GM20431 (cell line): ENCODE data around the gene MACROD2.

ENCODE experiments used
- in situ Hi-C: fragments of 300-500 bp; cut with MseI, MboI; formaldehyde crosslinking; loops from one replicate; pipeline ENCODE4 v1.15.0; 2020; ENCODE audit warnings: low sequenced_read_pairs; ENCODE audit not compliant: unreplicated experiment

Gene MACROD2

DNA sequence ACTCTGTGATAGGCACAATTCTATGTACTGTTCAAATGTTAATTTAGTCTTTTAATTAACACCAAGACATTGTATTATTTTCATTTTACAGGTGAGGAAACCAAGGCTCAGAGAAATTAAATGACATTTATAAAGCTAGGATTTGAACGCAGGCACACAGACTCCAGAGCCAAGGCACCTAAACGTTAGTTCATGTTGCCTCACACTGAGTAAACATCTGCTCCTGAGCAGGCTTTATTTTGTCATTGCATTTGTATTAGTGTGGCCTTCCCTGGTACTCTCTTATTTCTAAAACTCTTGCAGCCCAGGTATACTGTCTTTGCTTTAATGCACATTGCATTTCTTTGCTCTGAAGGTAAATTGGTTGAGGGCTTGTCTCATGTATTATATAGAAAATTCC lies 605.2 kb downstream of the MACROD2 start:
- in situ Hi-C loops, result no loop called here

DNA sequence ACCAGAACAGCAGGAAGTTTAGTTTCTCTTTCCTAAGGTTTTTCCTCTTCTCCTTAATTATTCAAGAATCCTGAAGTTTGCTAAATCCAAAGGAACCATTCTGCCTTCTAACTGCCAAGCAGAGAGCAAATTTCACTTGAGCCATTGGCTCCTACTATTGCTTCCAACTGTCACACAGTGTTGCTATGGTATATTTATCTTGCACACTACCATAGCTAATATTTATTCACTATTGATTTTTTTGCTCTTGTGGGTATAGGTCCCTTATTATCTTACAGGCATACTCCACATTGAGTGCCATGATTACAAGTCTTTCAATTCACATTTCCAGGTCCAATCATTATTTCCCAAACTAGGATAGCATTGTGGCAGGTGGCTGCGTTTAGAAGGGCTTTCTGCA lies 608.8 kb downstream of the MACROD2 start:
- in situ Hi-C loops, result no loop called here

DNA sequence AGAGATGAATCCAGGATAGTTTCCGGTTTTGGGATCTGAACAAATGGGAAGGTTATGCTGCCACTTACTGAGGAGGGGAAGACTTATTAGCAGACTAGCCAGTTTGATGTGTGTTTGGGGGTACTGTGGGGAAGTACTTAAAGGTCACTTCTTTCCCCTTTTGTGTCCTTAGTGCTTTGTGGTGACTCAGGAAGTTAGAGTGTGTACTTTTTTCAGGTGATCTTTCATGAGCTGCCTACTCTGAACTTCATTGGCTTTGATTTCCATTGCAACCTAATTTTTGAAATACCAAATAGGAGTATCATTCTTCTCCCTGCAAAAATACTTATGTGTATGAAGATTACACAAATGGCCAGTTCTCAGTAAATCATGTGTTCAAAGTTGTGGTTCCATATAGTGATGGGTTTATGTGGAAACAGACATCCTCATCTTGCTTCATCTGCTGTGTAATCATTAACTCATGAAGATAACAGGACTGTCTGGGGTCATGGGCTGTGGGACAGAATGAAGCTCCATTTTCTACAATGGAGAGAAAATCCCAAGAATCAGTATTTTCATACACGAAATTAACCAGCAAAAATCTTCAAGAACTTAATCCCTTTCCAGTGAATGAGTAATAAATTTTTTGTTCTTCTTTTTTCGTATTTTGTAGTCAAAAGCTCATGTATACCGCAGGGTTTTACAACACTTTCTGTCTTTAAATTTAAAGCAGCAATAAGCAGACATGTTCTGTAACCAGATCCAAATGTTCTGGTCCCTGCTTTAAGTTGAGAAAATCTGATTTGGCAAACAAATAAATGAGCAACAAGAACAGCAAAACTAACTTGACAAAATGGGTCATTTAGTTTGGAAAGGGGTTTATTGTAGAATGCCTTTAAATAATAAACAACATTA lies 614.3 kb downstream of the MACROD2 start:
- in situ Hi-C loops, result no loop called here

DNA sequence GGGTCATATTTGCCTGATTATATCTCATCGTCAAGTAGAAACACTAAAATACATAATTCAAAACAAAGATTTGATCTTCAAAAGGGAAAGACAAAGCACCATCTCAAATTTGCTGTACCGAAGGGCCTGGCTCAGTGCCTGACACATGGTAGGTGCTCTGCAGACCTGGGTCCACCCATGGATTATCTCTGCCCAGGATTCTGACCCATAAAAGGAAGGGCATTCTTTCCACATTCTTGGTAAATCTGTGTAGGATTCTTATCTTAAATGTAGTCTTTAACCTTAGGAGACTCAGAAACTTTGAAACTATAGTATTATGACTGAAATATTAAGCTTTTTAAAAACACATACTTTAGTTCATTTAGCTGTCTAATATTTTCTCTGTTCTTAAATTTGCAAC lies 616.2 kb downstream of the MACROD2 start:
- in situ Hi-C loops, result no loop called here

DNA sequence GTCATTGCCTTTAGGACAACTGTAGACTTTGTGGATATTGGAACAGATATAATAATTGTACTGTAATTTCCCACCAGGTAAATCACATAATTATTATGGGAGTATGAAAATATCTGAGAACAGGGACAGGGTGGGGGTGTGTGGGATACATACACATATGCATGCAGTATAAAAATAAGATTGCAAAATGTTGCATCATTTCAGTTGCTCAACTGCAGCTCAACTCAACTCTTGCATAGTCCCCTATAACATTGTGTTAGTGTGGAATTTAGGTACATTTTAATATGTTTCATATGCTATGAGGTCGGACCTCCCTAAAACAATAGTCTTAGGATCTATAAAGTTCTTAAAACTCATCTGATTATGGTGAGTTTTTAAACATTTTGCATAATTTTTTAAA lies 617.1 kb downstream of the MACROD2 start:
- in situ Hi-C loops, result no loop called here

DNA sequence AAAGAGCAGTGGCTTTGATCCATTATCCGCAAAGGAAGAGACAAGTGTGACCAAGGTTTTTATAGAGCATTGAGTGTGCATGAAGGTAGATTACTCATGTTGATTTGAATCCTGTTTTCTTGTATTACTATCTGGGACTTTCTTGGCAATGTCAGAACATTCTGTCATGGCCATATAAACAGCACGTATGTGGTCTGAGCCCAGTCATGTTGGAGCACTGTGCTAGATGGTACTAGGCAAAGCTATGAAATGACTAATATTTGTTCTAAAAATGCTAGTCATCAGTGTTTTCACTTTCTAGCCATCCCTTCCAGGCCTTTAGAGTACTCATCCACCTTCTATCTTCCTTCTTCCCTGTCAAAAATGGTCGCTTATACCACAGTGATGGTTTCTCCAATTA lies 620.7 kb downstream of the MACROD2 start:
- in situ Hi-C loops, result no loop called here

DNA sequence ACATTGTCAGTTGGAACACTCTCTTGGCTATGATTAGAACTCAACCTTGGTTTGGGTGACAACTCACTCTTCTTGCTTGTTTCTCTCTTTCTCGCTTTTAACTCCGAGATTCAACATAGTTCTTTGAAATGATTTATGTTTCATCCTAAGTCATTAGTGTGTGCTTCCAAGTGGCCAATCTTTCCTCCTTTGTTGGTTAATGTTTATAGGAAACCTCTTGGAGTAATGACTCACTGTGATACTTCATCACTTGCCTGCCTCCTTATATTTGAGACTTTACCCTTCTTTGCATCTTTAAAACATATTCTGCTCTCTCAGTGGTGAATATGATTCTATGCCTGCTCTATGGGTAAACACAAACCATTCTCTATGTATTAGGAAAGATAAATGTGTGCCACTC lies 621.8 kb downstream of the MACROD2 start:
- in situ Hi-C loops, result no loop called here

DNA sequence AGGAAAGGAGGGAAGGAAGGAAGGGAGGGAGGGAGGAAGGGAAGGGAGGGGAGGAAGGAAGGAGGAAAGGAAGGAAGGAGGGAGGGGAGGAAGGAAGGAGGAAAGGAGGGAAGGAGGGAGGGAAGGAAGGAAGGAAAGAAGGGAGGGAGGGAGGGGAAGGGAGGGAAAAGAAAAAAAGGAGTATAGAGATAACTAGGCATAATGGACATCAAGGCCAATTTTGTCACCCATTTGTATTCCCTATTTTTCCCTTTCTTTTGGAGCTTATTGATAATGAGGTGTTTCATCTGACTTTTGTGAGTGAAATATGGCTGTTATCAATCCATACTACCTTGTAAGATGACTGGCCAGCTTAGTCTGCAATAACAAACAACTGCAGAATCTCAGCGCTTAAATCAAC lies 624.1 kb downstream of the MACROD2 start:
- in situ Hi-C loops, result no loop called here

DNA sequence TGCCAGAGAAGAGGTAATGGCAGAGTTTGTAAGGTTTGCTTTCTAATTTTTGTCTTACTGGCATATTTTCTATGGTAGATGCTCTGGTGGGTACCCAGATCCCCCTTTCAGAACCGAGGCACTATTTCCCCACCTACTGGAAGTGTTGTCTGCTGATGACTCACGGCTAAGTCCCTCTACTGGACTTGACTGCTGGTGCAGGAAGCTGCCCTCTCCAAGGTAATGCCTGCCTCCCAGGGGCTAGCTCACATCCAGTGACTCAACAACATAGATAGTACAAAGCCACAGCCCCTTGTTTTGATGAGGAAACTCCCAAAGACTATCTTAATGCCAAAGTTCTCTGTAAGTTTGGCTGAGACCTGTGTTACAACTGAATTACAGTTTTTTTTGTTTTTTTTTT lies 627.5 kb downstream of the MACROD2 start:
- in situ Hi-C loops, result no loop called here

DNA sequence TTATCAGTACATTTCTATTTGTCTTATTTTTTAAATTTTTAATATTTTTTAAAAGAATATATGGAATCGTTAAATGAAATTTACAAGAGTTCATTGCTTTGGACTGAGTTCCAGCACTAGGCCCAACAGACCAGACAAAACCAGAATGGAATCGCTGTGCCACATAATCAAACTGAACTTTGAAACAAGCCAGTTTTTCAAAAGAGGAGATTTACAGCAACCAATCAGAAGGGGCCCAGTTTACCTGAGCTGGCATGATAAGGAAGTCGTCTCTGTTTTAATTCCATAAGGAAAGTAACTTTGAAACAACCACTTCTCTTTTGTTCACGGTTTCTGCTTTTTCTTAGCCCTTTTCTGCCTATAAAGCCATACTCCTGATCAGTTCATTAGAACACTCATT lies 635.7 kb downstream of the MACROD2 start:
- in situ Hi-C loops, result no loop called here

DNA sequence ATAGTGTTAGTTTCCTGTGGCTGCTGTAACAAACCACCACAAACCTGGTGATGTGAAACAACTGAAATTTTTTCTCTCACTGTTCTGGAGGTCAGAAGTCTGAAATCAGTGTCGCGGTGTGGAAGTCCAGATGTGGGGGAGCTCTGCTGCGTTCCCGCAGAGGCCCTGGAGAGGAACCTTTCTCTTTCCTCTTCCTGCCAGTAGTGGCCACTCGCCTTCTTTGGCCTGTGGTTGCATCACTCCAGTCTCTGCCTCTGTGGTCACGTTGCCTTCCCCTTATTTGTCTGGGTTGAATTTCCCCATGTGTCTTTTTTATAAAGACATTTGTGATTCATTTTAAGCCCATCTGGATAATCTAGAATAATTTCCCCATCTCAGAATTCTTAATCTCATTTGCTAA lies 637.6 kb downstream of the MACROD2 start:
- in situ Hi-C loops, result no loop called here

DNA sequence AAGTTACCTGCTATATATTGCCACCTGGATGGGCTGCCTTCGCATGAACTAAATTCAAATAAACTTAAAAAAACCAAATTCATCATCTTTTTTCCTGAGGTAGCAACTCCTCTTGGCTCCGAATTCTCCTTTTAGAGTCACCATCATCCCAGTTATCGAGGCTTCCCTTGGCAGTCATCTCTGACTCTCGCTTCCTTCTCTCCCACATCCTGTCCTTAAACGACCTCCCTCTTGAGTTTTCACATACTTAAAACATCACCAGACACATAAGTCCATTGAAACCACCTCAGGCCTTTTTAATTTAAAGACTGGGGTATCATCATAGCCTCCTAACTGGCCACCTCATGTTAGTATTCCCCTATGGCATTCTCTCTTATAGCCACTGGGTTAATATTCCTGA lies 638.2 kb downstream of the MACROD2 start:
- in situ Hi-C loops, result no loop called here

DNA sequence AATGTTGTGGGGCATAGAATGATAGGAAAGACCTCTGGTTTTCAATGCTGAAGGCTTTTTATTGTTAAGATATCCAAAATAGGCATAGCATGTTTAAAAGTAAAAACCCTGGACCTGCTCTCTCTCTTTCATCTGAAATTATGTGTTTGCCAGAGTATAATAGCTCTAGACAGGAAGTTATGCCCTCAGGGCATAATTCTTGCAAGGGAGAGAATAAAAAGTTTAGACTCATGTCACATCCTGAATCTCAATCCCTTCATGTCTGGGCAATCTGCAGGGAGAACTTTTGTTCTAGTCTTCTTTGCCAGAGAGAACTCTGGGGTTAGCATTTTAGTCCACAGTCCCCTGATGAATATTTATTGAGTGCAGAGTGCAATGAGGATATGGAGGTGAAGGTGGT lies 639.3 kb downstream of the MACROD2 start:
- in situ Hi-C loops, result no loop called here

DNA sequence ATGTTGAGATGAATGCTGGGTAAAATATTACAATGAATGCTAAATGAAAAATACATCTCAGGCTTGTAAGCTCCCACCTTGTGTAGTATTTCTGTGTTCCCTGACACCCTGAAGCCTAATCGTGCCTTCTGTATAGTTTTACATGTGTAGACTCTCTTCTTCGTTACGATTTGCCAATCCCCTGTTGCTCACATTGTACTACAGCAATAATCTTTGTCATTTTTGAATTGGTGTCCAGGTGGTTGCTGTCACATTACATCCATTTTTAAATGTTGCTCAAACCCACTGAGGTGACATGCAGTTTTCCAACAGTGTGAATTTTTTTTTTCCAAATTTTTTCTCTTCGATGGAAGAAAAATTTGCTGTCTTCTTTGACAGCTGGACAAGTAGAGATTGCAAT lies 642.1 kb downstream of the MACROD2 start:
- in situ Hi-C loops, result no loop called here

DNA sequence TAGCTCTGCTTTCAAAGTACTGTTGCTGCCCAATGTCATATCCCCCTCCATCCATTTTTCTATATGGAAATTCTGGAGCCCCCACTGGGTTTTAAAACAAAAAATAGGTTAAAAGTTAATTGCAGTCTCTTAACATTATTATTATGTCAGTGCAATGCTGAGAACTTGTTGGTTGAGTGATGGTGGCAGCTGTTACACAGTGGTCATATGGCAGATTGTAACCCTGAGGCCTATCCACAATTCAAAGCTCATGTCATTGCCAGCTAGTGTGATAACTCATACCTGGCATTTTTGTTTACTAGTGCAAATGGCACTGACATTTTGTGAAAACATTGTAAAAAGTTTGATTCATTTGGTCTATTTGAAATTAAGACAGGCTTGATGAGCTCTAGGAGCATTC lies 647.8 kb downstream of the MACROD2 start:
- in situ Hi-C loops, result no loop called here

DNA sequence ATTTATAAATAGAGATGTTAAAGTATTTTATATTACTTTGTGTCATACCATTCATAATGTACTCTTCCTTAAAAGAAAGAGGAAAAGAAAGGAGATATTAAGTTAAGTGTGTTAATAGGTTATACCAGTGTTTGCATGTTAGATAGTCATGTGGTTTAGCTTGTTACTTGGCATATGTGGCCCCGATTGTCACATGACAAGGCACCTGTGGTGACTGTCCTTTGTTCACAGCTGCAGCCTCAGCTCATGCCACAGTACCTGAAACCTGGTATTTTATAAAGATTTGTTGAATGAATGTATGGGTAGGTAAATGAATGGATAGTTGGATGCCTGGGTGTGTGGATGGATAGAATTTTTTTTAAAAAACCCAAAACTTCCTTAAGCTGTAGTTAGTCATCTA lies 648.2 kb downstream of the MACROD2 start:
- in situ Hi-C loops, result no loop called here

DNA sequence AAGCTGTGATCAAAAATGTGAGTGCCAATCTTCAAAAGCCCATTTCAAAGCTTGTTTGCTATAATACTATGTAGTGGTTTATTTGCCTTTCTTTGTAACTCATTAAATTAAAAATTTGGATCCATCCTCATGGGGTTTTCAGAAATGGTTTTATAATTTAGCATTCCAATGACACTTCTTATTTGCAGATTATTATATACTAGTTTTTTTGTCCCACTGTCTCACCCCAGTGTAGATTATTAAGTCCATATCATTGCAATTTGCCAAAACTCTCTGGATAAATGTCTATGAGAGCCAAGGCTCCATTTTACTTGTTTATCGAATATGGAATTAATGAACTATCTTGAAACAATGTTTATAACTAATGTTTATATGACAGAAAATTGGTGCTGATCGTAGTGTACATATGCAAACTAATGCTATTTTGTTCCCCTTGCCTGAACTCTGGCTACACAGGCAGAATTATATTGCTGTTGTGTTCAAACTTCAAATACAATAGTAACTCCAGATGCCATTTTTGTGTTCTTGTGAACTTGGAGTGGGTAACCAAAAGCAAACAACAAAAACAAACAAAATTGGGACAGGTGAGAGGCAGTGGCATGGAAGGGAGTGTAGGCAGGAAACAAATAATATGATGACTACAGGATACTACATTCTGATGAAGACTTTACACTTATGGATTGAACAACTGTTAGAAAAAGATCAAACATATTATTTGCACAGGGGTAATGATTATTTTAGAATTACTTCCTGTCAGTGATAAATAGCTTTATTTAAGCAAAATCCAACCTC lies 649.2 kb downstream of the MACROD2 start:
- in situ Hi-C loops, result no loop called here

DNA sequence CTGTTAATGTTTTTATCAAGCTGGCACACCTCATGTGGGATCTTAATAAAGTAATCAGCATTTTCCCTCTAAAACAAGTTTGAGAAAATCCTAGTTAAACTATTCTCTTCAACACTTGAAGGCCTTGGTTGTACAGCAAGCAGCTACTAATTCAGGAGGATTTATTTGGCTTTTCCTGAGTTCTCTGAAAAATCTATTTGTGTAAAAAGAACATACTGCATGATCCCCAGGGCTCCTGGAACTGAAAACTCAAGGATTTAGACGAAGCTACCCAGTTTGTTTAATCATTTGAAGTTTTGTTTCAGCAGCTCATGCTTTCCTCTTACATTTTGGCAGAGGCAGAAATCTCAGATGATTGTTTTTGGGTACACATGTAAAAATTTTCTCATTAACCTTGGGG lies 651.7 kb downstream of the MACROD2 start:
- in situ Hi-C loops, result no loop called here

DNA sequence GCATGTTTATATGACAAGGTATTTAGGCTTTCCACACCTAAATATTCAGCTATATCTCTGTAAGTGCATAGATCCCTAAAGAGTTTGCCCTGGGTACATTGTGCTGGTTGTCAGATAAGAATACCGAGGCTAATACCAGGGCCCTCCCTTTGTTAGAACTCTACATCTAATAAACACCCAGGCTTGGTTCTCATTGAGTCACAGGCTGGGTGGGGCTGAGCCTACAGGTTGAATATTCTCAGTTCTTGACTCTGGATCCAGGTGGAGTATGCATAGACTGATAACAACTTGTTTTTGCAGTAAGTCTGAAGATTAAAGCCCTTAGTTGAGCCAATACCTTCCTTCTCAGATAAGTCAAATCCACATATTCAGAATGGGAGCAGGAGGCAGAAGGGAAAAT lies 654.3 kb downstream of the MACROD2 start:
- in situ Hi-C loops, result no loop called here

DNA sequence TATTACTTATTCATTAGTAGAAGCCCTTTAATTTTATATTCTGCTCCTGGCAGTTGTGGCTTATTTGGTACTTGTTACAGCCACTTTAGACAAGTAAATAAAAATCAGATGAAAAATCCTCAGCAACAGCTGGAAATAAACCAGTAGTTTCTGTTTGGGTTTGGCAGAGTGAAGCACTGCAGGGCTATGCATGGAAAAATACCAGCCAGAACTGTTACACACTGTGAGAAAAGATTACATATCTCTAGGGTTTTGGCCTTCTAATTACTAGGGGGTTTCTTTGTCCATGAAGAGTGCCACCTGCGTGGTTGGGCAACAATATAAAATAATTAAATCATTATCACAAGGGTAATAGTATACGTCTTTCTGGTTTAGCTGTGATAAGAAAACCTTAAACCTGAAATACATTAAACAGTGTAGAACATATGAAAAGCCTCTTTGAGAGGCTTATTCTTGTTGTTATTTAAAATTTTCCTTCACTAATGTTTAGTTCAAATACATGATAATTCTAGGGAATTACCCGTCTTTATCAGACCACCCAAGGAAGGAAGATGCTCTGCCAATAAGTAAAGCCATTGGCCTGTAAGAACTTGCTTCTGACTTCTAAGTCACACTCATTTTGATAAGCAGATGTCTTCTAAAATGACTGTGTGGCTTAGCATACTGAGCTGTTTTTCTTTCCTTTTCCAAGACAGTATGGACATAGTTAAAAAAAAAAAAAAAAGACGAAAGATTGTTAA lies 662.1 kb downstream of the MACROD2 start:
- in situ Hi-C loops, result no loop called here

DNA sequence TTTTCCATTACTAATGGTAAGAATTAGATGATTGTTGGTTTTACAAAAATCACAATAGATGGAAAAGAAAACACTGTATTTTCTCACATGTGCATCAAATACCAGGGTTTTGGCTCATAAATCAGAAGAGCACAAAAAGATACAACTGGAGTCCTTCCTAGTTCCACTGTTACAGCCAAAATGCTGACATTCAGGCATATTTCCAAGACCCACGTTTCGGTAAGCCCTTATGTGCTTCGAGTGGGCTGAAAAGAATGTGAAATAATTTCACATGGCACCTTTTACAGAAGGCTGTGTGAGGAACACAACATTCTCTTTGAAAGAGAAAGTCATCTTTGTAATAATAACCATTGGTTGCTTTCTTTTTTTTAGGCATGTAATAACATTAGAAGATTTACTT lies 668.8 kb downstream of the MACROD2 start:
- in situ Hi-C loops, result no loop called here
